B cell (primary cell): Measurements from ENCODE around the gene VPS13A. TPM values are rescaled to one million over a fixed set of nuclear protein-coding genes. Genes with fewer than 3 reads are reported as not detected.

Experiments used
- ATAC-seq: fragments of 200-7000 bp; cut with Tn5 transposase; one replicate; pipeline ENCODE4 v1.10.0; 2021; ENCODE audit warnings: low read depth, mild to moderate bottlenecking, moderate number of reproducible peaks, moderate library complexity
- CTCF ChIA-PET: fragments of 350-600 bp; sonication (Branson Sonifier 250); formaldehyde crosslinking; loops from one replicate; lab custom pipeline; 2021; ENCODE audit warnings: antibody characterized with exemption, inconsistent platforms; lab: Charles Lee
- POLR2A ChIA-PET: fragments of 350-600 bp; sonication (Branson Sonifier 250); formaldehyde crosslinking; loops from one replicate; lab custom pipeline; 2021; ENCODE audit warnings: antibody characterized with exemption; lab: Charles Lee
- DNase-seq: peaks from one replicate; pipeline ENCODE4 v3.0.0; 2013
- H2AFZ ChIP-seq: 2 replicates; pipeline ENCODE4 v1.6.1; 2012; ENCODE audit warnings: mild to moderate bottlenecking, low read depth, low read length; ENCODE audit not compliant: insufficient read depth, poor library complexity, severe bottlenecking
- H3K27ac ChIP-seq, 2 donors: 1 replicate in 1 of 2; 2 replicates in 1 of 2; pipeline ENCODE4 v1.5.1; 2012 to 2013; ENCODE audit warnings: low read length in 2 of 2, mild to moderate bottlenecking in 2 of 2, moderate library complexity in 1 of 2
- H3K27me3 ChIP-seq, 4 experiments: fragments of 200-600 bp in 1 of 4; sonication (generic) in 1 of 4; replicated peaks in 1 of 4; 1 replicate in 2 of 4; 2 replicates in 2 of 4; pipeline versions ENCODE4 v1.6.1 to v1.7.0; 2013 to 2016; ENCODE audit warnings: low read length in 3 of 4, mild to moderate bottlenecking in 2 of 4, mixed read lengths in 1 of 4, moderate library complexity in 1 of 4; ENCODE audit not compliant: insufficient read depth in 4 of 4, control insufficient read depth in 3 of 4; ENCODE audit errors: control extremely low read depth in 1 of 4
- H3K36me3 ChIP-seq, 2 experiments: replicated peaks in 1 of 2; 1 replicate in 1 of 2; 2 replicates in 1 of 2; pipeline versions ENCODE4 v1.6.1 to v1.7.1; 2013; ENCODE audit warnings: low read length in 1 of 2; ENCODE audit not compliant: insufficient read depth in 2 of 2, control insufficient read depth in 1 of 2; ENCODE audit errors: control extremely low read depth in 1 of 2, extremely low read depth in 1 of 2
- H3K4me1 ChIP-seq, 2 donors: fragments of 200-600 bp in 1 of 2; sonication (generic) in 1 of 2; 1 replicate in 1 of 2; 2 replicates in 1 of 2; pipeline versions ENCODE4 v1.5.1 to v1.6.1; 2013 to 2017; ENCODE audit warnings: low read length in 2 of 2; ENCODE audit not compliant: control insufficient read depth in 2 of 2, insufficient read depth in 2 of 2
- H3K4me2 ChIP-seq: replicated peaks from 2 replicates; pipeline ENCODE3; 2012; ENCODE audit warnings: mild to moderate bottlenecking, low read depth, low read length; ENCODE audit not compliant: poor library complexity, severe bottlenecking
- H3K4me3 ChIP-seq, 5 experiments: fragments of 200-600 bp in 1 of 5; sonication (generic) in 1 of 5; 1 replicate in 3 of 5; 2 replicates in 2 of 5; pipeline versions ENCODE4 v1.5.1 to v1.7.0; 2011 to 2016; ENCODE audit warnings: low read length in 4 of 5, mild to moderate bottlenecking in 4 of 5, low read depth in 2 of 5, control low read depth in 1 of 5, moderate library complexity in 1 of 5; ENCODE audit not compliant: insufficient read depth in 1 of 5; ENCODE audit errors: control extremely low read depth in 1 of 5, extremely low read depth in 1 of 5
- H3K79me2 ChIP-seq: fragments of 200-600 bp; sonication (generic); one replicate; pipeline ENCODE4 v1.6.0; 2016; ENCODE audit warnings: low read length; ENCODE audit not compliant: control insufficient read depth, insufficient read depth
- H3K9ac ChIP-seq: fragments of 200-600 bp; sonication (generic); 2 replicates; pipeline ENCODE4 v1.6.1; 2017; ENCODE audit warnings: mild to moderate bottlenecking, low read length, moderate library complexity
- H3K9me3 ChIP-seq, 3 donors: one replicate each; pipeline versions ENCODE4 v1.6.1 to v1.7.1; 2013; ENCODE audit warnings: low read length in 2 of 3; ENCODE audit not compliant: control insufficient read depth in 2 of 3, insufficient read depth in 1 of 3; ENCODE audit errors: control extremely low read depth in 1 of 3
- H4K20me1 ChIP-seq: 2 replicates; pipeline ENCODE4 v1.6.0; 2012; ENCODE audit warnings: mild to moderate bottlenecking, low read length; ENCODE audit not compliant: insufficient read depth, control insufficient read depth, poor library complexity, severe bottlenecking
- H3K27ac Mint-ChIP-seq: one replicate; pipeline ENCODE4 v1.8.0; 2021; ENCODE audit warnings: mixed read lengths
- H3K27me3 Mint-ChIP-seq: one replicate; pipeline ENCODE4 v1.8.0; 2021; ENCODE audit warnings: mixed read lengths
- H3K4me1 Mint-ChIP-seq: one replicate; pipeline ENCODE4 v1.8.0; 2021; ENCODE audit warnings: mixed read lengths
- H3K4me3 Mint-ChIP-seq: one replicate; pipeline ENCODE4 v1.8.0; 2021; ENCODE audit warnings: mixed read lengths
- H3K9me3 Mint-ChIP-seq: one replicate; pipeline ENCODE4 v1.8.0; 2022; ENCODE audit warnings: mixed read lengths; ENCODE audit not compliant: insufficient read depth
- CTCF ChIP-seq: fragments of 200-600 bp; IDR thresholded peaks from one replicate; pipeline ENCODE4 v1.8.0; 2022; ENCODE audit warnings: antibody characterized with exemption, mild to moderate bottlenecking
- EZH2 ChIP-seq: IDR thresholded peaks from 2 replicates; pipeline ENCODE4 v1.6.1; 2012; ENCODE audit warnings: borderline replicate concordance, low read depth, mild to moderate bottlenecking, moderate library complexity, low read length; ENCODE audit not compliant: insufficient read depth, poor library complexity, severe bottlenecking
- WGBS: methylation state at CpG from one replicate; pipeline ENCODE4 v1.1.5; 2013; ENCODE audit warnings: missing lambda C conversion rate; ENCODE audit not compliant: insufficient coverage; 5-methylcytosine and 5-hydroxymethylcytosine counted together
- intact Hi-C: fragments of 100-400 bp; cut with micrococcal nuclease; formaldehyde crosslinking; loops from one replicate; pipeline ENCODE4 v1.10.0; 2022
- polyA plus RNA-seq: library from polyadenylated mRNA; depleted of rRNA; stranded (reverse); fragments of >200 nt; gene quantifications from 2 replicates; pipeline ENCODE4 v1.2.3, GENCODE V29; 2012
- total RNA-seq, 2 donors: library from RNA; stranded (reverse); fragments of 120-200 nt in 1 of 2; gene quantifications; 1 replicate in 1 of 2; 2 replicates in 1 of 2; pipeline versions ENCODE4 v1.2.3 to v1.2.4, GENCODE V29; 2013 to 2022

Gene VPS13A
- total and polyA plus RNA-seq, 2 donors (not counting 1 experiment from before 2014, with no cell fraction given): 6.5 to 57.8 TPM

GRCh38 chr9:77277719-77278118, 100.4 kb downstream of the VPS13A start:
- H3K27ac Mint-ChIP-seq: no peak overlapping the region
- no peak for DNase-seq
- ATAC-seq: no peak
- Histone ChIP-seq H3K4me3 (no peak overlapping the region), H3K27ac (no peak overlapping the region), H4K20me1 (no peaks in the 10 kb centered on the region), H2AFZ (no peak overlapping the region), H3K36me3 (peaks cover 3 to 5% of the 10 kb centered on the region in 2 experiments), H3K4me1 (no peaks in the 10 kb centered on the region), H3K9ac (no peak overlapping the region), H3K27me3 (no peaks in the 10 kb centered on the region), H3K9me3 (no peaks in the 10 kb centered on the region), H3K79me2 (no peaks in the 10 kb centered on the region), H3K4me2 (no peak overlapping the region)
- ChIA-PET CTCF (no interaction called here), POLR2A (no interaction called here)
- no peaks in the 10 kb centered on the region for H3K4me1 Mint-ChIP-seq
- intact Hi-C loops: no loop called here
- no peak overlapping the region for H3K4me3 Mint-ChIP-seq
- TF ChIP-seq CTCF: no peak
- TF ChIP-seq EZH2: no peak
- H3K9me3 Mint-ChIP-seq: no peaks in the 10 kb centered on the region
- H3K27me3 Mint-ChIP-seq: no peaks in the 10 kb centered on the region
- no CpG with 5 or more reads among the region's 3 CpGs for WGBS

- DNase-seq (no peak), ATAC-seq (no peak)
- 94% methylated on average over 2 of the region's 2 CpGs for WGBS
- no peaks in the 10 kb centered on the region for H4K20me1 ChIP-seq
- no peaks in the 10 kb centered on the region for H3K27me3 Mint-ChIP-seq
- no peak overlapping the region for H3K27ac ChIP-seq
- H3K9me3 Mint-ChIP-seq: peaks cover 9% of the 10 kb centered on the region
- H3K9ac ChIP-seq: no peak overlapping the region
- no peak overlapping the region for H2AFZ ChIP-seq
- peaks cover 0 to 8% of the 10 kb centered on the region in 2 experiments for H3K36me3 ChIP-seq
- intact Hi-C loops: no loop called here
- no peaks in the 10 kb centered on the region for H3K79me2 ChIP-seq
- H3K27me3 ChIP-seq: no peaks in the 10 kb centered on the region
- no peak overlapping the region for H3K4me2 ChIP-seq
- TF ChIP-seq CTCF (no peak), EZH2 (no peak)
- no peaks in the 10 kb centered on the region for H3K4me1 ChIP-seq
- POLR2A ChIA-PET: no interaction called here
- H3K27ac Mint-ChIP-seq: no peak overlapping the region
- no peaks in the 10 kb centered on the region for H3K4me1 Mint-ChIP-seq
- no peak overlapping the region for H3K4me3 ChIP-seq
- no peak overlapping the region for H3K4me3 Mint-ChIP-seq
- peaks cover 0 to 9% (median 4%) of the 10 kb centered on the region in 3 donors for H3K9me3 ChIP-seq
- CTCF ChIA-PET: interaction anchor here (0.7 kb wide), 1 partner anchor 17 kb away, joined by 3 read pairs; no protein-coding TSS in a partner anchor
Observed at GRCh38 chr9:77283991-77284390, 106.7 kb downstream of the VPS13A start.
